GM12892 (cell line): ENCODE data around the gene CDH6. TPM values are rescaled to one million over a fixed set of nuclear protein-coding genes. Genes with fewer than 3 reads are reported as not detected.

Source experiments
- DNase-seq: peaks from one replicate; pipeline ENCODE4 v3.0.0; 2011; ENCODE audit not compliant: insufficient read length
- FAIRE-seq: peaks from 2 replicates; lab custom pipeline; 2011; peaks lifted over from hg19 to GRCh38; lab: Jason Lieb, UNC
- POLR2A ChIP-seq: IDR thresholded peaks from 2 replicates; pipeline ENCODE4 v1.6.1; 2011; ENCODE audit warnings: low read depth, low read length, control low read depth
- POLR2AphosphoS5 ChIP-seq: IDR thresholded peaks from 2 replicates; pipeline ENCODE4 v1.6.1; 2011; ENCODE audit warnings: low read depth, low read length, control low read depth
- TAF1 ChIP-seq: IDR thresholded peaks from 2 replicates; pipeline ENCODE4 v1.6.1; 2011; ENCODE audit warnings: low read depth, mild to moderate bottlenecking, control low read depth, low read length, borderline replicate concordance
- polyA plus RNA-seq: library from polyadenylated mRNA; unstranded; fragments of >200 nt; gene quantifications from one replicate; pipeline ENCODE4 v1.2.1, GENCODE V29; 2012; ENCODE audit warnings: missing spikeins, inconsistent platforms; ENCODE audit not compliant: missing spikeins

CDH6 gene
- polyA plus RNA-seq = not detected

- DNase-seq = no peak
- no peak for TF ChIP-seq TAF1
- no peak for TF ChIP-seq POLR2AphosphoS5
- no peak for FAIRE-seq
Observed at GRCh38 chr5:31193591-31194467, at the start of gene CDH6. Gene CDH6 (plus strand): TSS chr5:31193686. CDS start chr5:31267474, 73,788 bp downstream.

GRCh38 chr5:31144364-31144763 lies 49.1 kb upstream of the CDH6 start:
- FAIRE-seq (no peak), DNase-seq (no peak)
- TF ChIP-seq TAF1 (no peak), POLR2A (no peak), POLR2AphosphoS5 (no peak)

GRCh38 chr5:31148959-31149475 lies 44.5 kb upstream of the CDH6 start:
- DNase-seq (no peak), FAIRE-seq (no peak)
- TF ChIP-seq POLR2AphosphoS5 = no peak
- no peak for TF ChIP-seq POLR2A
- no peak for TF ChIP-seq TAF1

- FAIRE-seq (no peak), DNase-seq (no peak)
- TF ChIP-seq TAF1 = no peak
Observed at GRCh38 chr5:31153521-31153920, 40.0 kb upstream of the CDH6 start.

GRCh38 chr5:31156631-31157160 lies 36.8 kb upstream of the CDH6 start:
- DNase-seq = no peak
- FAIRE-seq = no peak
- TF ChIP-seq POLR2A = no peak

- DNase-seq (no peak), FAIRE-seq (no peak)
- TF ChIP-seq POLR2A = no peak
- TF ChIP-seq POLR2AphosphoS5 = no peak
- TF ChIP-seq TAF1 = no peak
Observed at GRCh38 chr5:31157720-31158119, 35.8 kb upstream of the CDH6 start.

GRCh38 chr5:31158686-31159085 lies 34.8 kb upstream of the CDH6 start:
- DNase-seq (no peak), FAIRE-seq (no peak)
- TF ChIP-seq POLR2A (no peak), TAF1 (no peak), POLR2AphosphoS5 (no peak)

GRCh38 chr5:31161781-31162181 lies 31.7 kb upstream of the CDH6 start:
- FAIRE-seq (no peak), DNase-seq (no peak)
- TF ChIP-seq POLR2A = no peak
- no peak for TF ChIP-seq POLR2AphosphoS5
- TF ChIP-seq TAF1 = no peak

GRCh38 chr5:31165729-31166128 lies 27.8 kb upstream of the CDH6 start:
- FAIRE-seq (no peak), DNase-seq (no peak)
- TF ChIP-seq POLR2A = no peak
- TF ChIP-seq POLR2AphosphoS5 = no peak
- no peak for TF ChIP-seq TAF1

- FAIRE-seq (no peak), DNase-seq (no peak)
- no peak for TF ChIP-seq POLR2AphosphoS5
- no peak for TF ChIP-seq TAF1
- TF ChIP-seq POLR2A = no peak
Observed at GRCh38 chr5:31169379-31169778, 24.1 kb upstream of the CDH6 start.

- DNase-seq (no peak), FAIRE-seq (no peak)
- TF ChIP-seq POLR2AphosphoS5 (no peak), TAF1 (no peak), POLR2A (no peak)
Observed at GRCh38 chr5:31172881-31173280, 20.6 kb upstream of the CDH6 start.

- TF ChIP-seq TAF1 = no peak
- no peak for TF ChIP-seq POLR2AphosphoS5
- TF ChIP-seq POLR2A = no peak
Observed at GRCh38 chr5:31173614-31174013, 19.9 kb upstream of the CDH6 start.

More at GRCh38 chr5:31173614-31174013, 19.9 kb upstream of the CDH6 start:
- FAIRE-seq (no peak), DNase-seq (no peak)
